NT2/D1 (cell line): ENCODE data around the gene CCDC93.

Source experiments
- SUZ12 ChIP-seq: IDR thresholded peaks from 2 replicates; pipeline ENCODE4 v1.6.1; 2011; ENCODE audit not compliant: insufficient read length, insufficient read depth; ENCODE audit errors: extremely low read depth
- ZNF274 ChIP-seq: IDR thresholded peaks from 2 replicates; pipeline ENCODE4 v1.6.1; 2011; ENCODE audit warnings: mild to moderate bottlenecking, low read depth, low read length

GRCh38 chr2:117985092-117985491, 28.8 kb downstream of the CCDC93 start:
- no peak for TF ChIP-seq SUZ12
- TF ChIP-seq ZNF274, result no peak
